OCI-LY3 (cell line): Measurements from ENCODE around the gene ADAMTS6.

Experiments
- EZH2phosphoT487 ChIP-seq: fragments of 200-600 bp; shearing (Covaris generic); IDR thresholded peaks from 2 replicates; pipeline ENCODE4 v1.6.1; 2018; ENCODE audit warnings: antibody characterized with exemption, mixed run types, low read depth
- TF ChIP-seq, protein P1 (sequence below): fragments of 200-600, 300-600 bp; sonication (generic); IDR thresholded peaks from 2 replicates; pipeline ENCODE4 v1.5.1; 2014; ENCODE audit warnings: antibody characterized with exemption, low read length, low read depth

DNA sequence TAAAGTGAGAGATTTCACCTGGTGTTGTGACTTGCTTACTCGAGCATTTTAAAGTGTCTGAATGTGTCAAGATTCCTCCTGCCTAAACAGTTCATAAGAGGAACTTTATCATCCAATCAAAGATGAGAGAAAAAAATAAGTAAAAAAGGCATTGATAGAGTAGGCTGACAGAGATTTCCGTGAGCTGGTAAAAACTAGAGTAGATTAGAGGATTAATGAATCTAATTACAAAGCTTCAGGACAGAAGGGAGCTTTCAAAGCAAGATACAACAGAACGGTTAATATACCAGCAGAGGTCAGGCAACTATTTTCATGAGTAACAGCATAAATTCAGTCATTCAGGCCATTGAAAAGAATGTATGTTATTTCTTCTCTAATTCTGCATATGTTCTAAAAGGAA, 91.5 kb downstream of the ADAMTS6 start:
- TF ChIP-seq, protein P1, sequence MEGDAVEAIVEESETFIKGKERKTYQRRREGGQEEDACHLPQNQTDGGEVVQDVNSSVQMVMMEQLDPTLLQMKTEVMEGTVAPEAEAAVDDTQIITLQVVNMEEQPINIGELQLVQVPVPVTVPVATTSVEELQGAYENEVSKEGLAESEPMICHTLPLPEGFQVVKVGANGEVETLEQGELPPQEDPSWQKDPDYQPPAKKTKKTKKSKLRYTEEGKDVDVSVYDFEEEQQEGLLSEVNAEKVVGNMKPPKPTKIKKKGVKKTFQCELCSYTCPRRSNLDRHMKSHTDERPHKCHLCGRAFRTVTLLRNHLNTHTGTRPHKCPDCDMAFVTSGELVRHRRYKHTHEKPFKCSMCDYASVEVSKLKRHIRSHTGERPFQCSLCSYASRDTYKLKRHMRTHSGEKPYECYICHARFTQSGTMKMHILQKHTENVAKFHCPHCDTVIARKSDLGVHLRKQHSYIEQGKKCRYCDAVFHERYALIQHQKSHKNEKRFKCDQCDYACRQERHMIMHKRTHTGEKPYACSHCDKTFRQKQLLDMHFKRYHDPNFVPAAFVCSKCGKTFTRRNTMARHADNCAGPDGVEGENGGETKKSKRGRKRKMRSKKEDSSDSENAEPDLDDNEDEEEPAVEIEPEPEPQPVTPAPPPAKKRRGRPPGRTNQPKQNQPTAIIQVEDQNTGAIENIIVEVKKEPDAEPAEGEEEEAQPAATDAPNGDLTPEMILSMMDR: no peak
- no peak for TF ChIP-seq EZH2phosphoT487
